Activated CD4-positive, alpha-beta T cell treated with anti-CD3 and anti-CD28 coated beads, Interleukin-2, amount 10 ng/mL, durations not matched to agents 24 days and 14 days (primary cell): ENCODE data around the gene RANGRF. TPM values are rescaled to one million over a fixed set of nuclear protein-coding genes. Genes with fewer than 3 reads are reported as not detected.

Source experiments
- DNase-seq: peaks from one replicate; pipeline ENCODE4 v3.0.0; 2022
- H3K27ac Mint-ChIP-seq: one replicate; pipeline ENCODE4 v1.8.0; 2022; ENCODE audit warnings: mild to moderate bottlenecking, mixed read lengths
- H3K27me3 Mint-ChIP-seq: one replicate; pipeline ENCODE4 v1.8.0; 2022; ENCODE audit warnings: mixed read lengths
- H3K36me3 Mint-ChIP-seq: one replicate; pipeline ENCODE4 v1.8.0; 2022; ENCODE audit warnings: low read depth, mild to moderate bottlenecking, mixed read lengths
- H3K4me1 Mint-ChIP-seq: one replicate; pipeline ENCODE4 v1.8.0; 2021; ENCODE audit warnings: mixed read lengths
- H3K4me3 Mint-ChIP-seq: one replicate; pipeline ENCODE4 v1.8.0; 2022; ENCODE audit warnings: mild to moderate bottlenecking, moderate library complexity, mixed read lengths
- H3K9me3 Mint-ChIP-seq: one replicate; pipeline ENCODE4 v1.8.0; 2021; ENCODE audit warnings: mixed read lengths
- intact Hi-C: fragments of 100-400 bp; cut with micrococcal nuclease; formaldehyde crosslinking; loops from one replicate; pipeline ENCODE4 v1.15.1; 2023
- total RNA-seq: library from RNA; stranded (reverse); gene quantifications from 2 replicates; pipeline ENCODE4 v1.2.3, GENCODE V29; 2022

RANGRF gene
- total RNA-seq, 1 donor from 2014 or later: 66.3 TPM

DNA sequence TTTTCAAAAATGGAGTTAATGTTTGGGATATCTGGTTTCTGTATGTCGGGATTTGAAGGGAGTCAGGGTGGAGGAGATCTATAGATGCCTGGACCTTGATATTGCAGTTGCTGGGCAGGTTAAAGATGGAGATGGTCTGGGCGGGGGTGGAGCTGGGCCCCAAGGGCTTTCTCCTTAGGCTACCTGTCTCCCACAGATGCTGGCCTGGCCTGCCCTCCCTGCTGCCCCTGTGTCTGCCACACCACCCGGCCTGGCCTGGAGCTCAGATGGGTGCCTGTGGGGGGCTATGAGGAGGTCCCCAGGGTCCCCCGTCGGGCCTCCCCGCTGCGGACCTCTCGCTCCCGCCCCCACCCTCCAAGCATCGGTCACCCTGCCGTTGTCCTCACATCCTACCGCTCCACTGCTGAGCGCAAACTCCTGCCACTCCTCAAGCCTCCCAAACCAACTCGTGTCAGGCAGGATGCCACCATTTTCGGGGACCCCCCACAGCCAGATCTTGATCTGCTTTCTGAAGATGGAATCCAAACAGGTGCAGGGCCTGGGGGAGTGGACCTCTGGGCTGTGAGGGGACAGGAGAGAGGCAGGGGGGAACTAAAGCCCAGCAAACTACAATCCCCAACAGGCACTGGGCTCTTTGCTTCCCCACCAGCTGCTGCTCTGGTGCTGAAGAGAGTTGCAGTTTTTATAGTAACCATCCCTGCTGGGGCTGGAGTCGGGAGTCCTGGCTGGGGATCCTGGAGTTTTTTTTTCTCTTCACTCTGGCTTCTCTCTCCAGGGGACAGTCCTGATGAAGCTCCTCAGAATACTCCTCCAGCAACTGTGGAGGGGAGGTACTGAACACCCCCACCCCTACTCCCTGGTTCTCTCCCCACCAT lies 24.5 kb downstream of the RANGRF start:
- no peaks in the 10 kb centered on the region for H3K4me1 Mint-ChIP-seq
- peaks cover 11% of the 10 kb centered on the region for H3K27me3 Mint-ChIP-seq
- intact Hi-C loops: no loop called here
- H3K36me3 Mint-ChIP-seq: no peaks in the 10 kb centered on the region
- H3K9me3 Mint-ChIP-seq: no peaks in the 10 kb centered on the region
- H3K27ac Mint-ChIP-seq: no peak overlapping the region
- H3K4me3 Mint-ChIP-seq: no peak overlapping the region
- no peak for DNase-seq

DNA sequence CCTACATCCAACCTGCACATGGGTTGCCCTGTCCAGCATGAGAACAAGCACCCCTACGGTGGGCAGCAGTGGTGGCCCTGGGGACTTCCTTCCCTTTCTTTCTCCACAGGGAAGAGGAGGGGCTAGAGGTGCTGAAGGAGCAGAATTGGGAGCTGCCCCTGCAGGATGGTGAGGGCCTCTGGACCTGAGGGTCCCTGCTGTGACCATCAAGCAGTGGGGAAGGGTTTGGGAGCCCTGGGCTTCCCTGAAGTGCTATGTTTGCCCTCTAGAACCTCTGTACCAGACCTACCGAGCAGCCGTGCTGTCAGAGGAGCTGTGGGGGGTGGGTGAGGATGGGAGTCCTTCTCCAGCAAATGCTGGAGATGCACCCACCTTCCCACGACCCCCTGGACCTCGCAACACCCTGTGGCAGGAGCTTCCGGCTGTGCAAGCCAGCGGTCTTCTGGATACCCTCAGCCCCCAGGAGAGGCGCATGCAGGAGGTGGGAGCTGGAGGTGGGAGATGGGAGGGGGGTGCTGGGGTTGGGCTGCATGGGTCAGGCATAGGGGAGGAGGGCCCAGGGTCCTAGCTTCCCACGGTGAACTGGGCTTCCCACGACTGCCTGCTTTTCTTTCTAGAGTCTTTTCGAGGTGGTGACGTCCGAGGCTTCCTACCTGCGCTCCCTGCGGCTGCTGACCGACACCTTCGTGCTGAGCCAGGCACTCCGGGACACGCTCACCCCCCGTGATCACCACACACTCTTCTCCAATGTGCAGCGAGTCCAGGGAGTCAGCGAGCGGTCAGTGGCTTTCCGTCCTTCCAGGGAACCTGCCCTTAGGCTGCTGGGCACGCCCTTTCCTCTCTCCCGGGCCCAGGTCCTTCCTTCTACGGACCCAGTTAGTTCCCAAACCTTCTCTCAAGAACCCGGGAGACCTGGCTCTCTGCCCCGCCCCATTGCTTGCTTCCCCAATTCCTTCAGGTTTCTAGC lies 26.6 kb downstream of the RANGRF start:
- peaks cover 11% of the 10 kb centered on the region for H3K27me3 Mint-ChIP-seq
- H3K9me3 Mint-ChIP-seq: no peaks in the 10 kb centered on the region
- H3K27ac Mint-ChIP-seq: no peak overlapping the region
- no peaks in the 10 kb centered on the region for H3K4me1 Mint-ChIP-seq
- no peak overlapping the region for H3K4me3 Mint-ChIP-seq
- no peaks in the 10 kb centered on the region for H3K36me3 Mint-ChIP-seq
- no peak for DNase-seq
- intact Hi-C loops: no loop called here

DNA sequence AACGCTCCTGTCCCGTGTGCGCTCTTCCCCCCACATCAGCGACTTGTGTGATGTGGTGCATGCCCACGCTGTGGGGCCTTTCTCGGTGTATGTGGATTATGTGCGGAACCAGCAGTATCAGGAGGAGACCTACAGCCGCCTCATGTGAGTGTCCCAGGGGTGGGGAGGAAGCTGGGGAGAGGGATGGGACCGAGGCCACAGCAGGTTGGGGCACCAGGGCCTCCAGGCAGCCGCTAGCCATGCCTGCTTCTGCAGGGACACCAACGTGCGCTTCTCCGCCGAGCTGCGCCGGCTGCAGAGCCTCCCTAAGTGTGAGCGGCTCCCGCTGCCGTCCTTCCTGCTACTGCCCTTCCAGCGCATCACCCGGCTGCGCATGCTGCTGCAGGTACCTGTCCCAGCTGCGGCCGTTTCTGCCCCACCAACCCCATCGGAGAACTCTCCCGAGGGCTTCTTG lies 27.3 kb downstream of the RANGRF start:
- peaks cover 11% of the 10 kb centered on the region for H3K27me3 Mint-ChIP-seq
- DNase-seq: no peak
- no peaks in the 10 kb centered on the region for H3K36me3 Mint-ChIP-seq
- intact Hi-C loops: no loop called here
- H3K4me3 Mint-ChIP-seq: no peak overlapping the region
- H3K9me3 Mint-ChIP-seq: no peaks in the 10 kb centered on the region
- H3K27ac Mint-ChIP-seq: no peak overlapping the region
- no peaks in the 10 kb centered on the region for H3K4me1 Mint-ChIP-seq

DNA sequence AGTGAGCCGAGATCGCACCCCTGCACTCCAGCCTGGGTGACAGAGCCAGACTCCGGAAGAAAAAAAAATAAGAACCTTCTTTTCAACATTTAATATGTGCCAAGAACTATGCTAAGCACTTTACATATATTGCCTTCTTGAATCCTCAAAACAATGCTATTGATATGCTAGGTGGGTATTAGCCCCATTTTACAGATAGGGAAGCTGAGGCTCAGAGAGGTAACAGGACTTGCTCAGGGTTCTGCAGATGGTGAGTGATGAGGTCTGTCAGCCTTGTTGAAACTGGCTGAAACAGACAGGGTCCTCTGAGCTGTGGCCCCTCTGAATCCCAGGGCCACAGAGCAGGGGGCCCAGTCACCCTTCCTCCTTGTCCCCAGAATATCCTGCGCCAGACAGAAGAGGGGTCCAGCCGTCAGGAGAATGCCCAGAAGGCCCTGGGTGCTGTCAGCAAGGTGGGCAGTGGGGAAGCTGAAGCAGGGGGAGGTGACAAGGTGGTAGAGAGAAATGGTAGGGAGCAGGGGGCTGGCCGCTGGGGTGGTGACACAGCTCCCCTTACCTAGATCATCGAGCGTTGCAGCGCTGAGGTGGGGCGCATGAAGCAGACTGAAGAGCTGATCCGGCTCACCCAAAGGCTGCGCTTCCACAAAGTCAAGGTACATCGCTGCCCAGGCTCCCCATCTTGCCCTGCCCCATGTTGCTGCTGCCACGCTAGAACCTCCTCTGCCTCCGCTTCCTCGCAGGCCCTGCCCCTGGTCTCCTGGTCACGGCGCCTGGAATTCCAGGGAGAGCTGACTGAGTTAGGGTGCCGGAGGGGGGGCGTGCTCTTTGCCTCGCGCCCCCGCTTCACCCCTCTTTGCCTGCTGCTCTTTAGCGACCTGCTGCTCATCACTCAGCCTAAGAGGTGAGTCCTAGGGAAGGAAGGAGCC lies 29.8 kb downstream of the RANGRF start:
- H3K27ac Mint-ChIP-seq: no peak overlapping the region
- DNase-seq: no peak
- no peaks in the 10 kb centered on the region for H3K4me1 Mint-ChIP-seq
- H3K36me3 Mint-ChIP-seq: no peaks in the 10 kb centered on the region
- no peaks in the 10 kb centered on the region for H3K9me3 Mint-ChIP-seq
- intact Hi-C loops: no loop called here
- no peak overlapping the region for H3K4me3 Mint-ChIP-seq
- H3K27me3 Mint-ChIP-seq: peaks cover 8% of the 10 kb centered on the region

DNA sequence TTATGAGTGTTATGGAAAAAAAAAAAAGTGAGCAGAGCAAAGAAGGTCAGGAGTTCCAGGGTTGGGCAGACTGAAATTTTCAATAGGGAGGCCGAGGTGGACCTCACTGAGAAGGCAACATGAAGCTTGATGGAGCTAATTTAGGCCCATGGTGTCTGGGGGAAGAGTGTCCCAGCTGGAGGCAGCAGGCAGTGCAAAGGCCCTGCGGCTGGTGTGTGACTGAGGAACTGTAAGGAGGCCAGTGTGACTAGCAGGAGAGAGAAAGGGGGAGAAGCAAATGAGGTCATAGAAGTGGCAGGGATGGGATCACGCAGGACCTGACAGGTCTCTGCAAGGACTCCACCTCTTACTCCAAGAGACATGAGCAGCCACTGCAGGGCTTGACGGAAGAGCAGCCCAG lies 31.8 kb downstream of the RANGRF start:
- Mint-ChIP-seq H3K4me1 (peaks cover 6% of the 10 kb centered on the region), H3K27ac (no peak overlapping the region), H3K9me3 (no peaks in the 10 kb centered on the region), H3K36me3 (no peaks in the 10 kb centered on the region), H3K27me3 (peaks cover 15% of the 10 kb centered on the region), H3K4me3 (no peak overlapping the region)
- DNase-seq: no peak
- intact Hi-C loops: no loop called here

DNA sequence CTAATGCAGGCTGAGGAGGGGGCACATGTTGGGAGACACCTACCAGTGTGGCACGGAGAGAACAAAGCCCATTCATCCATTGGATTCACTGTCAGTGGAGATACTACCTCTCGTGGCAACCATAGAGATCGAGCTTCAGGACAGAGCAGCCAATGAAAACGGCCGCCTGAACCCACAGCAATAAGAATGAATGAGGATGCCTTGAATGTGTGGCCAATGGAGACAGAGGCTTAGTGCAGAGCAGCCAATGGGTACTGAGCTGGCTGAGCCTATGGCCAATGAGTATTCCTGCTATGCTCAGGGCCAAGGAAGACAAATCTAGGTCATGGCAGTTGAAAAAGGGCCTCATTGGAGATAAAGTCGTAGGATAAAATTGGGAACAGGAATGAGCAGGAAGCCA lies 32.5 kb downstream of the RANGRF start:
- H3K27ac Mint-ChIP-seq: no peak overlapping the region
- peaks cover 20% of the 10 kb centered on the region for H3K27me3 Mint-ChIP-seq
- no peaks in the 10 kb centered on the region for H3K9me3 Mint-ChIP-seq
- no peak for DNase-seq
- no peak overlapping the region for H3K4me3 Mint-ChIP-seq
- intact Hi-C loops: no loop called here
- no peaks in the 10 kb centered on the region for H3K36me3 Mint-ChIP-seq
- H3K4me1 Mint-ChIP-seq: peaks cover 7% of the 10 kb centered on the region

DNA sequence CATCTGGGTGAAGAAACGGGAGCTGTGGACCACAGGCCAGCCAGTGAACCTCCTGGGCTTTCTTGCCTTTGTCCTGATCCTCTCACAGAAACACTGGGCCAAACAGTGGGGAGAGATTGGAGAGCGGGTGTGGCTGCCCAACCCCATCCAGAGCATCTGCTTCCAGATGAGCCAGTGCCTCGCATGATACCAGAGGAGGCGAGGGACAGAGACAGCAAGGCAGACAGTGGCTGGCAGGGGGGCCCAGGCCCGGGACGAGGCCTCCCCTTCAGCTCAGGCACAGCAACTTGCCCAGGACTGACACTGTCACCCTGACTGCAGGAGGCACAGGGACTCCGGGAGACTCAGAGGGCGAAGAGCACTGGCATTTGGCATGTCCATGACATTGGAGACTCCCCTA lies 33.6 kb downstream of the RANGRF start:
- Mint-ChIP-seq H3K9me3 (no peaks in the 10 kb centered on the region), H3K4me3 (no peak overlapping the region), H3K27ac (no peak overlapping the region), H3K36me3 (no peaks in the 10 kb centered on the region), H3K4me1 (peaks cover 15% of the 10 kb centered on the region), H3K27me3 (peaks cover 26% of the 10 kb centered on the region)
- intact Hi-C loops: no loop called here
- DNase-seq: no peak

DNA sequence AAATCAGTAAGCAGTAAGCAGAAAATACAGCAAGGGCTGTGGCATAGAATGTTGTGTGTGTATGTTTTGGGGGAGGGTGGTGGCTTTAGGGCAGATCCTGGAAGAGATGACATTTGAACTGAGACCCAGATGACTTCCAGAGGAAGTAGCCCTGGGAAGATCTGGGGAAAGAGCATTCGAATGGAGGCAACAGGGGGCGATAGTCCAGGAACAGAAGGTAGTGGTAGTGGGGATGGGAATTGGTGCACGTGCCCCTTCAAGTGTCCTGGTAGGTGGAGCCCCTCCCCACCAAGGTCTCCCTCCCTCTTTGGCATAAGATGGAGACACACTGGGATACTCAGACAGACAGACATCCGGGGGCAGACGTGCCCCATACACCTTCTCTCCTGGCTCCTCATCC lies 35.7 kb downstream of the RANGRF start:
- no peak for DNase-seq
- Mint-ChIP-seq H3K36me3 (no peaks in the 10 kb centered on the region), H3K27ac (no peak overlapping the region), H3K4me1 (peaks cover 17% of the 10 kb centered on the region), H3K27me3 (peaks cover 44% of the 10 kb centered on the region), H3K4me3 (no peak overlapping the region), H3K9me3 (no peaks in the 10 kb centered on the region)
- intact Hi-C loops: no loop called here

DNA sequence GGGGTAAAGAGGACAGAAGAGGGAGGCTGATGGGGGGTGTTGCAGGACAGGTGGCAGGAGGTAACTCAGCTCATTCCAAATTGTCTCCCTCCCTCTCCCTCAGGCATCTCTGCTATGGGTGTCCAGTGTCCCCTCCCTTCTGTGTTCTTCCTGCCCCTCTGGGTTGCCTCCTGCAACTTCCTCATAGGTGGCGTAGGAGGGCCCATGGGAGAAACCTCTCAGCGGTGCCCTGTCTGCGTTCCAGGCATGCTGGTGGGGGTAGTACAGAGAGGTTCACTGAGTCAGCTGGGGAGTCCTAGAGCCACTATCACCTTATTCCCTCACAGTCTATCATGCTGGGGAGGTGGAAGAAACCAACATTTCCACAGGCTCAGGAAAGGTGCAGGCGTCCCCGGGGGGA lies 36.5 kb downstream of the RANGRF start:
- no peak overlapping the region for H3K27ac Mint-ChIP-seq
- H3K9me3 Mint-ChIP-seq: no peaks in the 10 kb centered on the region
- no peak overlapping the region for H3K4me3 Mint-ChIP-seq
- H3K36me3 Mint-ChIP-seq: no peaks in the 10 kb centered on the region
- H3K27me3 Mint-ChIP-seq: peaks cover 44% of the 10 kb centered on the region
- intact Hi-C loops: no loop called here
- no peak for DNase-seq
- H3K4me1 Mint-ChIP-seq: peaks cover 17% of the 10 kb centered on the region

DNA sequence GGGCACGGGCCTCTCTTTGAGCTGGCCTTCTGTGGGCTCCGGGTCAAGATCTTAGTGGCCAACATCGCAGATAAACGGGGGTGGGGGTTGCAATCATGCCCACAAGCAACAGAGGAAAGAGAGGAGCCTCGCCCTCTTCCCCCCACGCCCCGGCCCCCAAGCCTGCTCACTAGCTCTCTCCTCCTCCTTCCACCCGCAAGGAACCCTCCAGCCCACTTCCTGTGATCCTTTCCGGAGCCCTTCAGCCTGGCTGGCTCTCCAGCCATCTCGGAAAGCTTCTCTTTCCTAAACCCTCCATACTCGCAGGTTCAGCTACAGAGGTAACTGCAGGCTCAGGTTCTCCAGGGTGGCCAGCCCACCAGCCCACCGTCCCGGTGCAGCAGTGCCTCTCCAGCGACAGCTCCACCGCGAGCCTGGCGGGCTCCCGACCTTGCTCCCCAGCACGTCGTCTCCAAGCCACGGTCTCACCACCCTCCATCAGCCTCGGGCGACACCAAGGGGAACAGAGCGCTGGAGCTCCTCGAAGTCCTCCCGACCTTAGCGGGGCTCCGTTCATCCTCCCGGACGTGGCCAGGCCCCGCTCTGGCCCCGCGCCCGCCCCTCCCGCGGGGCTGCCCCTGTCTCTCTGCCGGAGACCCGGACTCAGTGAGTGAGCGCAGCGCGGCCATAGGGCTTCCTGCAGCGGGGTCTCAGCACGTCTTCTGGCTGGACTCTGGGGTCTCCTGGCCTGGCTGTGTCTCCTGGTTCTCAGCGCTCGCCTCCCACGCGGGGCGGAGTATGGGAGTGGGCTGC lies 38.2 kb downstream of the RANGRF start:
- H3K36me3 Mint-ChIP-seq: no peaks in the 10 kb centered on the region
- intact Hi-C loops: no loop called here
- H3K27ac Mint-ChIP-seq: no peak overlapping the region
- H3K4me3 Mint-ChIP-seq: peak overlapping the region; percentile 79
- H3K27me3 Mint-ChIP-seq: peaks cover 44% of the 10 kb centered on the region
- no peaks in the 10 kb centered on the region for H3K9me3 Mint-ChIP-seq
- peak; percentile 70 for DNase-seq
- H3K4me1 Mint-ChIP-seq: peaks cover 17% of the 10 kb centered on the region

DNA sequence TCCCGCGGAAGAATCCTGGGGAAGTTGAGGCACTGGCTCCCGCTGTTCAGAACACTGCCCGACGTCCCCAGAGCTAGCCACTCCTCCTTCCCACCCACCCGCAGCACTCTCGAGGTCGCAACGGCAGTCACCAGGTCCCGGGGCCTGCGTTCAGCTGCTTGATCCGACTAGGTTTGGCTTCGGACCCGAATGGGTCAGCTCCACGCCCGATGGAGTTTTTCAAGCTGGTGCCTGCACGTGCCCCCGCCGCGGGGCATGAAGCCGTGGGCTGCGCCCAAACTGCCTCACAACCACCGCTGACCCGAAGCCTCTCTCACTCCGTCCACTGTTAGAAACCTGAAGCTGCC lies 38.8 kb downstream of the RANGRF start:
- H3K27ac Mint-ChIP-seq: no peak overlapping the region
- H3K4me1 Mint-ChIP-seq: peaks cover 17% of the 10 kb centered on the region
- peaks cover 44% of the 10 kb centered on the region for H3K27me3 Mint-ChIP-seq
- H3K4me3 Mint-ChIP-seq: peak overlapping the region; percentile 79
- no peaks in the 10 kb centered on the region for H3K9me3 Mint-ChIP-seq
- DNase-seq: no peak
- H3K36me3 Mint-ChIP-seq: no peaks in the 10 kb centered on the region
- intact Hi-C loops: no loop called here

DNA sequence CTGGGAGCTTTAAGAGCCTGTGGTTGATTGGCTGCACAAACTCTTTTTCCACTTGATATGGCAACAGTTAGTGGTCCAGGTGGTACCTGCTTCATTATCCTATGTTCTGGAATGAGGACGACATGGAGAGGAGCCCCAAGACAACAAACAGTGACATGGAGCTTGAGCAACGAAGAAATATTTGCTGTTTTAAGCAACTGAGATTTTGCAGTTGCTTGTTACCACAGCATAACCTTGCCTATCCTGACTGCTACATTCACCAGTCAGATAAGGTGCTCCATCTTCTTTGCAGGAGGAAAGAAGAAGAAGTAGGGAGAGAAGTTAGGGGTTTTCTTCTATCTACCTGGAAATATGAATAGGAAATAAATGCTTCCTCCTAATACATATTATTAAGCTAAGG lies 43.7 kb downstream of the RANGRF start:
- no peak for DNase-seq
- Mint-ChIP-seq H3K27me3 (peaks cover 19% of the 10 kb centered on the region), H3K27ac (no peak overlapping the region), H3K36me3 (no peaks in the 10 kb centered on the region), H3K9me3 (no peaks in the 10 kb centered on the region), H3K4me3 (no peak overlapping the region), H3K4me1 (peaks cover 2% of the 10 kb centered on the region)
- intact Hi-C loops: no loop called here

DNA sequence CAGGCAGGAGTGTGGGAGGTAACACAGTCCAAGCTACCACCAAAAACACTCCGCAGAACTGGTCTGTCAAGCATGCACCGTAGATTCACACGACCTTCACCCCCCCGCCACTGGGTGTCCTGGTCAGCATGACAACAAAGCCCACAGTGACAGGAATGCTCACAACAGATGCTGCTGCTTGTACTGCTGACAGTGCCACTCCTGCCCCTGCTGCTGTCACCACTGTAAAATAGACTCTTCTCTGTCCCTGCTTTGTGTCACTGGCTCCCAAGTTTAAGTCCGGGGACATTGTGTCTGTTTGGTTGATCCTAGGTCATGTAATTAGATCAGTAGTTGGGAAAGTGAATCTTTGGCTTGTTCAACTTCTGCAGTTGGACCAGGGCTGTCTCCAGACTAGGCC lies 44.2 kb downstream of the RANGRF start:
- intact Hi-C loops: no loop called here
- no peak overlapping the region for H3K4me3 Mint-ChIP-seq
- H3K27me3 Mint-ChIP-seq: peaks cover 14% of the 10 kb centered on the region
- no peaks in the 10 kb centered on the region for H3K9me3 Mint-ChIP-seq
- DNase-seq: no peak
- H3K36me3 Mint-ChIP-seq: no peaks in the 10 kb centered on the region
- H3K27ac Mint-ChIP-seq: no peak overlapping the region
- H3K4me1 Mint-ChIP-seq: peaks cover under 1% of the 10 kb centered on the region
